Astrocyte of the cerebellum (primary cell): ENCODE measurements around the gene PRSS56.

Experiments
- DNase-seq: peaks from one replicate; pipeline ENCODE4 v3.0.0-alpha.2; 2011; ENCODE audit warnings: low read depth
- H3K4me3 ChIP-seq: 2 replicates; pipeline ENCODE4 v1.5.1; 2011; ENCODE audit warnings: mild to moderate bottlenecking, low read depth, low read length, moderate library complexity
- CTCF ChIP-seq: IDR thresholded peaks from 2 replicates; pipeline ENCODE4 v1.5.1; 2012; ENCODE audit warnings: low read length, low read depth, moderate library complexity, mild to moderate bottlenecking; ENCODE audit errors: missing control alignments
- in situ Hi-C: cut with HindIII; loops from 2 replicates; pipeline ENCODE4 v1.10.0; 2017; ENCODE audit warnings: low sequenced_read_pairs

The PRSS56 gene

GRCh38 chr2:232502911-232503808, 17.0 kb upstream of the PRSS56 start:
- H3K4me3 ChIP-seq: peak overlapping the region; percentile 3
- no peak for DNase-seq
- no peak for TF ChIP-seq CTCF
- in situ Hi-C loops: no loop called here

GRCh38 chr2:232503809-232504323, 16.3 kb upstream of the PRSS56 start:
- TF ChIP-seq CTCF: no peak

GRCh38 chr2:232504438-232504837, 15.8 kb upstream of the PRSS56 start:
- no peak overlapping the region for H3K4me3 ChIP-seq
- DNase-seq: no peak
- in situ Hi-C loops: no loop called here
- TF ChIP-seq CTCF: no peak

More at GRCh38 chr2:232503809-232504323, 16.3 kb upstream of the PRSS56 start:
- in situ Hi-C loops: no loop called here
- no peak overlapping the region for H3K4me3 ChIP-seq
- no peak for DNase-seq

GRCh38 chr2:232505856-232506255, 14.3 kb upstream of the PRSS56 start:
- H3K4me3 ChIP-seq: no peak overlapping the region
- in situ Hi-C loops: no loop called here
- DNase-seq: no peak
- no peak for TF ChIP-seq CTCF

GRCh38 chr2:232506709-232507108, 13.5 kb upstream of the PRSS56 start:
- no peak for DNase-seq
- no peak overlapping the region for H3K4me3 ChIP-seq
- in situ Hi-C loops: no loop called here
- TF ChIP-seq CTCF: no peak

- H3K4me3 ChIP-seq: no peak overlapping the region
- TF ChIP-seq CTCF: no peak
- DNase-seq: no peak
- in situ Hi-C loops: no loop called here
Observed at GRCh38 chr2:232508251-232508650, 11.9 kb upstream of the PRSS56 start.
